ENCODE results near the gene DQX1. TPM values are rescaled to one million over a fixed set of nuclear protein-coding genes. Genes with fewer than 3 reads are reported as not detected.
A peak's percentile ranks its signal among the peaks of the same experiment; 100 is the strongest.

Gene DQX1
- total and polyA plus RNA-seq, 2 of the 4 experiments (the other 2 are of a cell fraction): 0.07 TPM; not detected in 1

DNA sequence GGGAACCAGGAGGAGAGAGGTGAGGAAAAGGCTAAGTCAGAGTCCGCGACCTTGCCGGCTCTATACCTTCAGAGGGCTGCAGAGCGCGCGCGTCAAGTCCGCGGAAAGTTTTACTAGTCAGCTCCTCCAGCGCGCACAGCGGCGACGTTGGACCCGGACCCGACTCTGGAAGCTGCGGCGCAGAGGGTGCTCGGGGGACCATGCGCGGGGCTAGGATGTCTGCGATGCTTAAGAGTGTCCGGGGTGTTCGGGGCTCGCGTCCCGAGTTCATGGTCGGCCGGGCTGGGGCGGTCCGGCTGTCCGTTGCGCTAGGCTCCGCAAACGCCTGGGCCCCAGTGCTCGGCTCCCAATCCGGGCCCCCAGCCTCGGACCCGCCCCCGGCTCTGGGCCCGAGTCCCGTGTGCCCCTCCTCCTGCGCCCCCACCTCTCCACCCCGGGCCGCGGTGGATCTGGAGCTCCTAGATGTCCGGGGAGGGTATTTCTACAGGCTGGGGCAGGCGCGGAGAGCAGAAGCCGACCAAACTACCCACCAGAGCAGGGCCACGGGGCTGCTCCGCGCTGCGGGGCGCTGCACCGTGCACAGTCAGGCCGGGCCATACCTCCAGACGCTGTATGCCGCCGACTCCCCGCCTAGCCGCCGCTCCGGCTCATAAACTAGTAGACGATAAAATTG lies 26.6 kb downstream of the DQX1 start, which contains the start of gene LBX2:
Gene LBX2 (minus strand): TSS at position 337 of the 673 bp plus-strand sequence. CDS start 66 bp downstream, at position 271.
- peaks cover 14% of the 10 kb centered on the region for H3K4me1 ChIP-seq (ENCODE audit: control insufficient read depth, insufficient read depth, low read length)
- dilution Hi-C loops (cut with HindIII; ENCODE audit: low sequenced_read_pairs, unreplicated experiment): no loop called here
- no peak within 1 kb of the TSS for H2BK5ac ChIP-seq (ENCODE audit: low read depth, low read length, poor library complexity, severe bottlenecking)
- no peak within 1 kb of the TSS for H3K23ac ChIP-seq (ENCODE audit: low read depth, low read length)
- no peak within 1 kb of the TSS for H3K14ac ChIP-seq (replicated peaks; ENCODE audit: low read depth, low read length)
- BruUV-seq (replicated peaks): no TSS peak
- peak within 1 kb of the TSS; percentile 12; the same call in 1 of the 2 replicates for H3K4me3 ChIP-seq (ENCODE audit: insufficient read depth, low read depth, low read length)
- no peak within 1 kb of the TSS for H2BK20ac ChIP-seq (ENCODE audit: low read depth, low read length)
- H3K27ac ChIP-seq (ENCODE audit: insufficient read depth, low read length): no peak within 1 kb of the TSS
- no peaks in the 10 kb centered on the region for H3K9me3 ChIP-seq (ENCODE audit: control insufficient read depth, insufficient read depth, low read length)
- H4K8ac ChIP-seq (ENCODE audit: low read depth in 2 of 2, low read length in 2 of 2): no peak within 1 kb of the TSS; a peak in 1 of 4 replicates
- H3K56ac ChIP-seq (ENCODE audit: extremely low read depth, insufficient read depth, low read length): no peak within 1 kb of the TSS
- H3K9me1 ChIP-seq (ENCODE audit: insufficient read depth, low read length): no peaks in the 10 kb centered on the region
- DNase-seq (no peak), ATAC-seq (ENCODE audit: low read depth) (peak; percentile 10)
- H3K79me1 ChIP-seq (ENCODE audit: low read depth in 1 of 2, low read length in 2 of 2): peaks cover 0 to 17% of the 10 kb centered on the region in 2 experiments; a peak in 3 of 4 replicates
- peaks cover 2% of the 10 kb centered on the region; the same call in 1 of the 2 replicates for H3K36me3 ChIP-seq (ENCODE audit: control insufficient read depth, insufficient read depth, low read length)
- H2AFZ ChIP-seq (replicated peaks; ENCODE audit: low read length, poor library complexity): peak within 1 kb of the TSS; percentile 76
- no peak within 1 kb of the TSS for H4K91ac ChIP-seq (ENCODE audit: insufficient read depth, low read depth, low read length)
- in situ Hi-C loops (cut with MboI; ENCODE audit: low sequenced_read_pairs): loop anchor here (25.0 kb wide), 1 partner anchor 363 kb away; no protein-coding TSS in a partner anchor
- peaks cover 38% of the 10 kb centered on the region for H3K27me3 ChIP-seq (ENCODE audit: control insufficient read depth, insufficient read depth, low read length)
- no peak within 1 kb of the TSS for H4K5ac ChIP-seq (ENCODE audit: low read depth, low read length)
- no peak within 1 kb of the TSS for H3K9ac ChIP-seq (ENCODE audit: low read depth, low read length)
- no peak within 1 kb of the TSS for H2BK15ac ChIP-seq (ENCODE audit: low read depth, low read length)
- intact Hi-C loops (cut with micrococcal nuclease): no loop called here
- no peak within 1 kb of the TSS for H2AK5ac ChIP-seq (ENCODE audit: low read depth, low read length)
- H4K20me1 ChIP-seq (ENCODE audit: insufficient read depth, low read length): no peaks in the 10 kb centered on the region
- TF ChIP-seq CEBPB (IDR thresholded peaks at IDR 0.05; ENCODE audit: low read depth, low read length) (no peak), RAD21 (IDR thresholded peaks at IDR 0.05; ENCODE audit: low read length) (no peak), RCOR1 (IDR thresholded peaks at IDR 0.05; ENCODE audit: insufficient replicate concordance, low read length) (no peak), MAFK (IDR thresholded peaks at IDR 0.05; ENCODE audit: low read depth, low read length) (no peak), POLR2A (IDR thresholded peaks at IDR 0.05; ENCODE audit: low read depth, low read length) (no peak), FOS (IDR thresholded peaks at IDR 0.05; ENCODE audit: low read depth, low read length) (no peak), MAZ (IDR thresholded peaks at IDR 0.05; ENCODE audit: borderline replicate concordance, low read depth, low read length) (no peak), CHD1 (IDR thresholded peaks at IDR 0.05; ENCODE audit: low read depth, low read length) (no peak), BHLHE40 (IDR thresholded peaks at IDR 0.05; ENCODE audit: low read depth, low read length) (no peak), SMC3 (IDR thresholded peaks at IDR 0.05; ENCODE audit: low read depth, low read length) (no peak), RFX5 (IDR thresholded peaks at IDR 0.05; ENCODE audit: low read depth, low read length) (no peak), MXI1 (IDR thresholded peaks at IDR 0.05; ENCODE audit: borderline replicate concordance, low read depth, low read length) (no peak), NFE2L2 (IDR thresholded peaks at IDR 0.05; ENCODE audit: low read depth, low read length) (no peak)
- TF ChIP-seq, protein P1, sequence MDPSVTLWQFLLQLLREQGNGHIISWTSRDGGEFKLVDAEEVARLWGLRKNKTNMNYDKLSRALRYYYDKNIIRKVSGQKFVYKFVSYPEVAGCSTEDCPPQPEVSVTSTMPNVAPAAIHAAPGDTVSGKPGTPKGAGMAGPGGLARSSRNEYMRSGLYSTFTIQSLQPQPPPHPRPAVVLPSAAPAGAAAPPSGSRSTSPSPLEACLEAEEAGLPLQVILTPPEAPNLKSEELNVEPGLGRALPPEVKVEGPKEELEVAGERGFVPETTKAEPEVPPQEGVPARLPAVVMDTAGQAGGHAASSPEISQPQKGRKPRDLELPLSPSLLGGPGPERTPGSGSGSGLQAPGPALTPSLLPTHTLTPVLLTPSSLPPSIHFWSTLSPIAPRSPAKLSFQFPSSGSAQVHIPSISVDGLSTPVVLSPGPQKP (IDR thresholded peaks at IDR 0.05; ENCODE audit: borderline replicate concordance, low read depth, low read length): no peak
- TF ChIP-seq, protein P2, sequence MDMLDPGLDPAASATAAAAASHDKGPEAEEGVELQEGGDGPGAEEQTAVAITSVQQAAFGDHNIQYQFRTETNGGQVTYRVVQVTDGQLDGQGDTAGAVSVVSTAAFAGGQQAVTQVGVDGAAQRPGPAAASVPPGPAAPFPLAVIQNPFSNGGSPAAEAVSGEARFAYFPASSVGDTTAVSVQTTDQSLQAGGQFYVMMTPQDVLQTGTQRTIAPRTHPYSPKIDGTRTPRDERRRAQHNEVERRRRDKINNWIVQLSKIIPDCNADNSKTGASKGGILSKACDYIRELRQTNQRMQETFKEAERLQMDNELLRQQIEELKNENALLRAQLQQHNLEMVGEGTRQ (IDR thresholded peaks at IDR 0.05; ENCODE audit: low read depth, low read length): no peak
- CTCF ChIA-PET: interaction anchor here (0.6 to 0.7 kb wide), 2 partner anchors 11 to 89 kb away, joined by 3 to 8 read pairs; no protein-coding TSS in a partner anchor
- no peak within 1 kb of the TSS for H2AK9ac ChIP-seq (replicated peaks; ENCODE audit: low read depth, low read length, poor library complexity)
- POLR2A ChIA-PET (ENCODE audit: unreplicated experiment): no interaction called here
- 5% methylated on average over 44 of the region's 65 CpGs; no CpG with 5 or more reads in 1 of the 2 experiments for WGBS, 2 experiments (ENCODE audit: extremely low coverage in 2 of 2, insufficient read length in 1 of 2)
- peak within 1 kb of the TSS; percentile 74 for H3K4me2 ChIP-seq (ENCODE audit: low read depth, low read length)
- H3K18ac ChIP-seq (ENCODE audit: low read depth, low read length): no peak within 1 kb of the TSS
- H3K4ac ChIP-seq (ENCODE audit: low read depth, low read length): no peak within 1 kb of the TSS
- H2BK120ac ChIP-seq (ENCODE audit: low read depth, low read length): no peak within 1 kb of the TSS

Measured in IMR-90 (cell line).